Measurements from ENCODE around the gene CPNE8. TPM values are rescaled to one million over a fixed set of nuclear protein-coding genes. Genes with fewer than 3 reads are reported as not detected.

Gene CPNE8
- total RNA-seq, 1 experiment from 2014 or later, result 23.6 TPM

GRCh38 chr12:38662829-38663228, 242.6 kb downstream of the CPNE8 start:
- in situ Hi-C loops (cut with HindIII; ENCODE audit: low pct_unique_long_range_greater_than_20kb, low sequenced_read_pairs), result no loop called here
- intact Hi-C loops (cut with micrococcal nuclease; ENCODE audit: unreplicated experiment), result loop anchor here (10.0 kb wide), 1 partner anchor 242 kb away; the partner anchor contains the start of gene CPNE8
- H3K4me1 ChIP-seq (ENCODE audit: control insufficient read depth, insufficient read depth, low read length), result no peaks in the 10 kb centered on the region
- no peak for ATAC-seq
- H3K9me3 ChIP-seq (ENCODE audit: control insufficient read depth, insufficient read depth, low read depth, low read length), result no peaks in the 10 kb centered on the region
- POLR2A ChIA-PET, result no interaction called here
- TF ChIP-seq POLR2AphosphoS5 (IDR thresholded peaks at IDR 0.05; ENCODE audit: low read depth, low read length) (no peak), TCF7L2 (IDR thresholded peaks at IDR 0.05; ENCODE audit: low read depth, low read length) (no peak), CTCF (IDR thresholded peaks at IDR 0.05) (no peak)
- no peaks in the 10 kb centered on the region; the same call in 1 of the 2 replicates for H3K36me3 ChIP-seq (ENCODE audit: control insufficient read depth, insufficient read depth, low read length)
- no TSS peak for BruUV-seq (replicated peaks)
- DNase-seq (ENCODE audit: low read depth, low spot score), result no peak
- H3K4me3 ChIP-seq (ENCODE audit: low read depth in 2 of 2, low read length in 2 of 2), result no peak overlapping the region
- CTCF ChIA-PET, result no interaction called here
- H3K27ac ChIP-seq (ENCODE audit: low read length), result no peak overlapping the region
- no peaks in the 10 kb centered on the region for H3K27me3 ChIP-seq (ENCODE audit: control insufficient read depth, insufficient read depth, low read length)

GRCh38 chr12:38653650-38654049, 251.7 kb downstream of the CPNE8 start:
- no peak for ATAC-seq
- CTCF ChIA-PET, result no interaction called here
- in situ Hi-C loops (cut with HindIII; ENCODE audit: low pct_unique_long_range_greater_than_20kb, low sequenced_read_pairs), result no loop called here

More at GRCh38 chr12:38653650-38654049, 251.7 kb downstream of the CPNE8 start:
- Histone ChIP-seq H3K4me3 (ENCODE audit: low read depth in 2 of 2, low read length in 2 of 2) (no peak overlapping the region), H3K9me3 (ENCODE audit: control insufficient read depth, insufficient read depth, low read depth, low read length) (no peaks in the 10 kb centered on the region), H3K36me3 (ENCODE audit: control insufficient read depth, insufficient read depth, low read length) (no peaks in the 10 kb centered on the region), H3K4me1 (ENCODE audit: control insufficient read depth, insufficient read depth, low read length) (no peaks in the 10 kb centered on the region), H3K27me3 (ENCODE audit: control insufficient read depth, insufficient read depth, low read length) (no peaks in the 10 kb centered on the region), H3K27ac (ENCODE audit: low read length) (no peak overlapping the region)
- no peak for DNase-seq (ENCODE audit: low read depth, low spot score)
- intact Hi-C loops (cut with micrococcal nuclease; ENCODE audit: unreplicated experiment), result no loop called here
- BruUV-seq (replicated peaks), result no TSS peak
- POLR2A ChIA-PET, result no interaction called here
- TF ChIP-seq CTCF (IDR thresholded peaks at IDR 0.05) (no peak), TCF7L2 (IDR thresholded peaks at IDR 0.05; ENCODE audit: low read depth, low read length) (no peak), REST (IDR thresholded peaks at IDR 0.05; ENCODE audit: insufficient read depth in 1 of 2, low read depth in 2 of 2, low read length in 1 of 2) (no peak), POLR2AphosphoS5 (IDR thresholded peaks at IDR 0.05; ENCODE audit: low read depth, low read length) (no peak), SIN3A (IDR thresholded peaks at IDR 0.05; ENCODE audit: borderline replicate concordance, insufficient read depth, low read depth, low read length) (no peak)

Measured in Panc1 (cell line).